Vagina (tissue), 2 donors: ENCODE measurements around the gene EFTUD2. TPM values are rescaled to one million over a fixed set of nuclear protein-coding genes. Genes with fewer than 3 reads are reported as not detected.

Experiments
- DNase-seq, 2 donors: peaks; one replicate each; pipeline ENCODE4 v3.0.0-alpha.2; 2017; ENCODE audit errors: extremely low spot score in 2 of 2
- H3K27ac ChIP-seq: fragments of 200-600 bp; sonication (generic); one replicate; pipeline ENCODE4 v1.5.1; 2019
- H3K27me3 ChIP-seq: fragments of 200-600 bp; sonication (generic); one replicate; pipeline ENCODE4 v1.5.1; 2019
- H3K36me3 ChIP-seq, 2 donors: fragments of 200-600 bp; sonication (generic); one replicate each; pipeline ENCODE4 v1.5.1; 2017 to 2019
- H3K4me1 ChIP-seq: fragments of 200-600 bp; sonication (generic); one replicate; pipeline ENCODE4 v1.5.1; 2019
- H3K4me3 ChIP-seq, 2 donors: fragments of 200-600 bp; sonication (generic); 1 replicate in 1 of 2; 2 replicates in 1 of 2; pipeline ENCODE4 v1.5.1; 2016 to 2019
- H3K9me3 ChIP-seq: fragments of 200-600 bp; sonication (generic); one replicate; pipeline ENCODE4 v1.5.1; 2019
- CTCF ChIP-seq, 3 experiments: fragments of 450-650 bp in 2 of 3; fragments of 200-600 bp in 1 of 3; sonication (generic) in 1 of 3; IDR thresholded peaks; one replicate each; pipeline ENCODE4 v1.5.1; 2017 to 2019; ENCODE audit warnings: antibody characterized with exemption in 3 of 3, mild to moderate bottlenecking in 2 of 3, moderate library complexity in 2 of 3
- POLR2A ChIP-seq, 2 donors: fragments of 450-650 bp; IDR thresholded peaks; one replicate each; pipeline ENCODE4 v1.6.1; 2017; ENCODE audit warnings: antibody characterized with exemption in 2 of 2, mild to moderate bottlenecking in 2 of 2, moderate library complexity in 2 of 2
- POLR2AphosphoS5 ChIP-seq, 2 donors: sonication (generic); formaldehyde crosslinking; IDR thresholded peaks; one replicate each; pipeline ENCODE4 v1.9.0; 2017; ENCODE audit warnings: antibody characterized with exemption in 2 of 2, mild to moderate bottlenecking in 2 of 2, low read depth in 1 of 2; ENCODE audit not compliant: insufficient read depth in 1 of 2
- intact Hi-C: fragments of 100-400 bp; cut with DNase I; formaldehyde crosslinking; loops from one replicate; pipeline ENCODE4 v1.15.1; 2023
- total RNA-seq: library from RNA; depleted of rRNA; stranded (reverse); fragments of >200 nt; gene quantifications from one replicate; pipeline ENCODE4 v1.2.3, GENCODE V29; 2016

Gene EFTUD2
- total RNA-seq, 1 donor from 2014 or later, result 55.5 TPM

GRCh38 chr17:44914698-44915271 is 15.5 kb upstream of the EFTUD2 start:
- no peak for TF ChIP-seq CTCF (IDR thresholded peaks at IDR 0.05)
- no peak for TF ChIP-seq POLR2AphosphoS5 (IDR thresholded peaks at IDR 0.05; ENCODE audit: insufficient read depth in 1 of 2, low read depth in 1 of 2)
- no peak for TF ChIP-seq POLR2A (IDR thresholded peaks at IDR 0.05)
- Histone ChIP-seq H3K9me3 (no peaks in the 10 kb centered on the region), H3K4me3 (no peak overlapping the region), H3K36me3 (no peaks in the 10 kb centered on the region), H3K27ac (no peak overlapping the region), H3K27me3 (no peaks in the 10 kb centered on the region), H3K4me1 (peaks cover 23% of the 10 kb centered on the region)
- intact Hi-C loops, result loop anchor here (10.0 kb wide), 1 partner anchor 190 kb away; no protein-coding TSS in a partner anchor
- no peak for DNase-seq

- Histone ChIP-seq H3K27me3 (no peaks in the 10 kb centered on the region), H3K4me1 (peaks cover 23% of the 10 kb centered on the region), H3K9me3 (no peaks in the 10 kb centered on the region), H3K4me3 (no peak overlapping the region), H3K36me3 (no peaks in the 10 kb centered on the region), H3K27ac (no peak overlapping the region)
- TF ChIP-seq POLR2AphosphoS5 (IDR thresholded peaks at IDR 0.05; ENCODE audit: insufficient read depth in 1 of 2, low read depth in 1 of 2), result no peak
- no peak for TF ChIP-seq POLR2A (IDR thresholded peaks at IDR 0.05)
- no peak for TF ChIP-seq CTCF (IDR thresholded peaks at IDR 0.05)
- DNase-seq, result no peak
- intact Hi-C loops, result loop anchor here (10.0 kb wide), 1 partner anchor 191 kb away; no protein-coding TSS in a partner anchor
Measured at GRCh38 chr17:44914148-44914547, 14.9 kb upstream of the EFTUD2 start.

GRCh38 chr17:44913676-44914075 is 14.4 kb upstream of the EFTUD2 start:
- Histone ChIP-seq H3K9me3 (no peaks in the 10 kb centered on the region), H3K36me3 (no peaks in the 10 kb centered on the region), H3K4me1 (peaks cover 23% of the 10 kb centered on the region), H3K27ac (no peak overlapping the region), H3K4me3 (no peak overlapping the region), H3K27me3 (no peaks in the 10 kb centered on the region)
- TF ChIP-seq POLR2AphosphoS5 (IDR thresholded peaks at IDR 0.05; ENCODE audit: insufficient read depth in 1 of 2, low read depth in 1 of 2) (no peak), CTCF (IDR thresholded peaks at IDR 0.05) (no peak), POLR2A (IDR thresholded peaks at IDR 0.05) (no peak)
- no peak for DNase-seq
- intact Hi-C loops, result loop anchor here (10.0 kb wide), 1 partner anchor 191 kb away; no protein-coding TSS in a partner anchor

GRCh38 chr17:44912763-44913544 is 13.7 kb upstream of the EFTUD2 start:
- intact Hi-C loops, result loop anchor here (10.0 kb wide), 1 partner anchor 192 kb away; no protein-coding TSS in a partner anchor
- Histone ChIP-seq H3K4me3 (no peak overlapping the region), H3K36me3 (no peaks in the 10 kb centered on the region), H3K27ac (no peak overlapping the region), H3K27me3 (no peaks in the 10 kb centered on the region), H3K9me3 (no peaks in the 10 kb centered on the region), H3K4me1 (peaks cover 23% of the 10 kb centered on the region)
- no peak for DNase-seq
- TF ChIP-seq CTCF (IDR thresholded peaks at IDR 0.05), result no peak
- TF ChIP-seq POLR2AphosphoS5 (IDR thresholded peaks at IDR 0.05; ENCODE audit: insufficient read depth in 1 of 2, low read depth in 1 of 2), result no peak
- no peak for TF ChIP-seq POLR2A (IDR thresholded peaks at IDR 0.05)
